Kidney (tissue), 14 donors: ENCODE data around the gene ZCCHC2. TPM values are rescaled to one million over a fixed set of nuclear protein-coding genes. Genes with fewer than 3 reads are reported as not detected.

ENCODE experiments used
- DNase-seq, 5 donors: peaks; one replicate each; pipeline ENCODE4 v3.0.0-alpha.2; 2013 to 2020
- FAIRE-seq: peaks from 2 replicates; lab custom pipeline; 2012; peaks lifted over from hg19 to GRCh38; lab: Jason Lieb, UNC
- H3K27ac ChIP-seq, 2 donors: one replicate each; pipeline ENCODE4 v1.7.0; 2013; ENCODE audit warnings: low read depth in 2 of 2, low read length in 2 of 2, inconsistent platforms in 1 of 2
- H3K27me3 ChIP-seq: one replicate; pipeline ENCODE4 v1.7.1; 2013; ENCODE audit warnings: low read length, inconsistent platforms; ENCODE audit not compliant: control insufficient read depth, insufficient read depth
- H3K36me3 ChIP-seq, 3 donors: one replicate each; pipeline versions ENCODE4 v1.7.0 to v1.7.1; 2013; ENCODE audit warnings: low read length in 3 of 3, control low read depth in 1 of 3, inconsistent platforms in 1 of 3; ENCODE audit not compliant: insufficient read depth in 3 of 3, control insufficient read depth in 2 of 3
- H3K4me1 ChIP-seq, 3 donors: one replicate each; pipeline versions ENCODE4 v1.7.0 to v1.7.1; 2013; ENCODE audit warnings: low read length in 3 of 3, inconsistent platforms in 1 of 3, low read depth in 1 of 3; ENCODE audit not compliant: control insufficient read depth in 2 of 3, insufficient read depth in 2 of 3
- H3K4me3 ChIP-seq, 3 donors: one replicate each; pipeline versions ENCODE4 v1.7.0 to v1.8.1; 2013; ENCODE audit warnings: low read length in 3 of 3, control low read depth in 1 of 3, inconsistent platforms in 1 of 3
- H3K9ac ChIP-seq, 3 donors: one replicate each; pipeline versions ENCODE4 v1.7.0 to v1.7.1; 2013; ENCODE audit warnings: low read length in 3 of 3, control low read depth in 1 of 3, inconsistent platforms in 1 of 3
- H3K9me3 ChIP-seq, 3 donors: one replicate each; pipeline versions ENCODE4 v1.7.0 to v1.7.1; 2013; ENCODE audit warnings: low read length in 3 of 3, control low read depth in 1 of 3, inconsistent platforms in 1 of 3; ENCODE audit not compliant: control insufficient read depth in 2 of 3, insufficient read depth in 1 of 3
- CTCF ChIP-seq: IDR thresholded peaks from 3 replicates; pipeline ENCODE4 v1.5.1; 2012; ENCODE audit warnings: mild to moderate bottlenecking, moderate library complexity, borderline replicate concordance; ENCODE audit not compliant: insufficient read depth; ENCODE audit errors: extremely low read depth
- intact Hi-C: fragments of 100-400 bp; cut with DNase I; formaldehyde crosslinking; loops from one replicate; pipeline ENCODE4 v1.11.1; 2022
- polyA plus RNA-seq: library from polyadenylated mRNA; stranded (reverse); fragments of 350-450 nt; fragmentation: Illumina TruSeq; extraction: RNeasy Lipid Tissue Mini Kit (QIAGEN cat#74804); gene quantifications from one replicate; pipeline ENCODE4 v1.2.3, GENCODE V29; 2014; ENCODE audit warnings: low read depth, low replicate concordance; ENCODE audit not compliant: insufficient read depth
- total RNA-seq: library from RNA; stranded (reverse); fragmentation: NEBNext Ultra II Directional; extraction: Animal tissue kit (Norgen Biotek cat#: 25700); gene quantifications from one replicate; pipeline ENCODE4 v1.2.1, GENCODE V29; 2021
- donor health status: control.
- donor health status: control.
- donor health status: control.
- donor health status: control.
- donor health status: control.
- donor health status: DM: yes; HTN: yes; CAD: no.
- donor health status: Normal renal cell carcinoma (clear cell type).

The ZCCHC2 gene
- total and polyA plus RNA-seq, 2 donors from 2014 or later = 5.5 to 22.1 TPM

- Histone ChIP-seq H3K27me3 (no peaks in the 10 kb centered on the region), H3K4me3 (no peak overlapping the region), H3K27ac (no peak overlapping the region), H3K9me3 (no peaks in the 10 kb centered on the region), H3K36me3 (no peaks in the 10 kb centered on the region), H3K9ac (no peak overlapping the region), H3K4me1 (peaks cover 0 to 3% (median 0%) of the 10 kb centered on the region in 3 donors)
- no peak for DNase-seq
- intact Hi-C loops = no loop called here
- no peak for FAIRE-seq
- TF ChIP-seq CTCF = no peak
These were observed 62.7 kb downstream of the ZCCHC2 start for GRCh38 chr18:62585274-62586150.

- TF ChIP-seq CTCF = peak; percentile 77
- Histone ChIP-seq H3K9ac (no peak overlapping the region), H3K27me3 (no peaks in the 10 kb centered on the region), H3K4me3 (no peak overlapping the region), H3K36me3 (no peaks in the 10 kb centered on the region), H3K9me3 (no peaks in the 10 kb centered on the region), H3K4me1 (peaks cover 0 to 3% (median 0%) of the 10 kb centered on the region in 3 donors), H3K27ac (no peak overlapping the region)
- intact Hi-C loops = no loop called here
- peak in 4 of 5 donors; percentile 75 to 85 (median 80) for DNase-seq
- FAIRE-seq = no peak
These were observed 63.4 kb downstream of the ZCCHC2 start for GRCh38 chr18:62586151-62586774.

- no peak for DNase-seq
- H3K9me3 ChIP-seq = no peaks in the 10 kb centered on the region
- intact Hi-C loops = no loop called here
- no peak overlapping the region for H3K9ac ChIP-seq
- no peaks in the 10 kb centered on the region for H3K36me3 ChIP-seq
- H3K4me1 ChIP-seq = peaks cover 0 to 5% (median 0%) of the 10 kb centered on the region in 3 donors
- no peak overlapping the region for H3K4me3 ChIP-seq
- no peaks in the 10 kb centered on the region for H3K27me3 ChIP-seq
- no peak for FAIRE-seq
- H3K27ac ChIP-seq = no peak overlapping the region
- no peak for TF ChIP-seq CTCF
These were observed 64.1 kb downstream of the ZCCHC2 start for GRCh38 chr18:62586781-62587487.
